Left ventricle myocardium inferior (tissue), 1 donor: ENCODE data around the gene HIGD2A. TPM values are rescaled to one million over a fixed set of nuclear protein-coding genes. Genes with fewer than 3 reads are reported as not detected.

Source experiments
- DNase-seq: peaks from one replicate; pipeline ENCODE4 v3.0.0-alpha.2; 2020
- H3K27ac ChIP-seq: fragments of 200-600 bp; replicated peaks from 2 replicates; pipeline ENCODE4 v1.8.0; 2021
- H3K27me3 ChIP-seq: fragments of 200-600 bp; 2 replicates; pipeline ENCODE4 v1.8.0; 2021; ENCODE audit warnings: low read depth
- H3K36me3 ChIP-seq: fragments of 200-600 bp; 2 replicates; pipeline ENCODE4 v1.8.0; 2021
- H3K4me1 ChIP-seq: fragments of 200-600 bp; 2 replicates; pipeline ENCODE4 v1.8.0; 2021
- H3K4me3 ChIP-seq: fragments of 200-600 bp; 2 replicates; pipeline ENCODE4 v1.8.0; 2021; ENCODE audit warnings: mild to moderate bottlenecking, moderate library complexity
- H3K9me3 ChIP-seq: fragments of 200-600 bp; replicated peaks from 2 replicates; pipeline ENCODE4 v1.8.0; 2021
- intact Hi-C: fragments of 100-400 bp; cut with micrococcal nuclease; formaldehyde crosslinking; loops from one replicate; pipeline ENCODE4 v1.11.0; 2022
- total RNA-seq: library from RNA; stranded (reverse); fragmentation: NEBNext Ultra II Directional; extraction: Animal tissue kit (Norgen Biotek cat#: 25700); gene quantifications from one replicate; pipeline ENCODE4 v1.2.1, GENCODE V29; 2021
- TF ChIP-seq, protein P1 (sequence below): fragments of 200-600 bp; IDR thresholded peaks from 2 replicates; pipeline ENCODE4 v1.8.0; 2021; ENCODE audit warnings: antibody characterized with exemption, mild to moderate bottlenecking, borderline replicate concordance
- donor health status: DM: no; HTN: yes; CAD: no; lungs with severe emphysema.

HIGD2A gene
- total RNA-seq, 1 donor from 2014 or later: 217 TPM

DNA sequence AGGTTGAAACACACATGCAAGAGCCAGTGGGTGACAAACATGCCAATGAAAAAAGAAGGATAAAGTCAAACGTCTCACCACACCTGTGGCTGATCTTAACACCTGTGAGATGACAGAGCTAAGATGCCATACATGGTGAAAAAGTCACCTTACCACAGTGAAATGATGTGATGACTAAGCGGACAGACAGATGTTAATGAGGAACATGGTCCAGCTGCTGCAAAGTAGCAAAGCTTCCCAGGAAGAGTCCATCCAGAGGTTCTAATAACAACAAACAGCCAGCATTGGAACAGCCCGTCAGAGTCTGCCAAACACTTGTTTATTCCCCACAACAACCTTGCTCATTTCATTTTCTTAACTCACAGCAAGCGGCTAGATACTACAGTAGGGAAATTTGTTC lies 28.9 kb upstream of the HIGD2A start:
- intact Hi-C loops: no loop called here
- H3K4me3 ChIP-seq: peak overlapping the region; percentile 97

DNA sequence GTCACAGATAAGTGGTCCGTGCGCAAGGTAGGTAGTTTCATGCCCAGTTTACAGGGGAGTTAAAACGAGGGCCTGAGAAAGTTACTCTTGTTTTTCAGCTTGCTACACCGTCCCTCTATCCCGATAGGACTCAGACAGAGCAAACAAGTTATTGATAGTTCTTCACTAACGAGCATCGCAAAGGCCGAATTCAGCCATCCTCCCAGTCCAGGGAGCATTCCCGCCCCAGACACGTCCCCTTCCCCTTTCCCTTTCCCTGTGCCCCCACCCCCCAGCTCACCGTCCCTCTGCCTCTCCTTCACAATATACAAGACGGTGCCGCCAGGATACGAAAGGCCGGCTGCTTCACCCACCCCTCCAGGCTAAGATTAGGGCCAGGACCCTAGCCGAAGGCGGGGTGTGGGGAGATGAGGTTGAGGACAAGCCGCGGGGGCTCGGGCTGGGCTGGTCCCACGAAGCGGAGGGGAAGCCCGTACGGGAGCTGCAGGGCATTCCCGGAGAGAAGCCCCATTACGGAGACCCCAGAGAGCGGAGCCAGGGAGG lies 27.6 kb upstream of the HIGD2A start:
- H3K4me1 ChIP-seq: peaks cover 53% of the 10 kb centered on the region
- intact Hi-C loops: no loop called here
- H3K27ac ChIP-seq: peak overlapping the region; percentile 85
- H3K4me3 ChIP-seq: peak overlapping the region; percentile 97
- H3K36me3 ChIP-seq: peaks cover 35% of the 10 kb centered on the region
- DNase-seq: no peak
- TF ChIP-seq, protein P1, sequence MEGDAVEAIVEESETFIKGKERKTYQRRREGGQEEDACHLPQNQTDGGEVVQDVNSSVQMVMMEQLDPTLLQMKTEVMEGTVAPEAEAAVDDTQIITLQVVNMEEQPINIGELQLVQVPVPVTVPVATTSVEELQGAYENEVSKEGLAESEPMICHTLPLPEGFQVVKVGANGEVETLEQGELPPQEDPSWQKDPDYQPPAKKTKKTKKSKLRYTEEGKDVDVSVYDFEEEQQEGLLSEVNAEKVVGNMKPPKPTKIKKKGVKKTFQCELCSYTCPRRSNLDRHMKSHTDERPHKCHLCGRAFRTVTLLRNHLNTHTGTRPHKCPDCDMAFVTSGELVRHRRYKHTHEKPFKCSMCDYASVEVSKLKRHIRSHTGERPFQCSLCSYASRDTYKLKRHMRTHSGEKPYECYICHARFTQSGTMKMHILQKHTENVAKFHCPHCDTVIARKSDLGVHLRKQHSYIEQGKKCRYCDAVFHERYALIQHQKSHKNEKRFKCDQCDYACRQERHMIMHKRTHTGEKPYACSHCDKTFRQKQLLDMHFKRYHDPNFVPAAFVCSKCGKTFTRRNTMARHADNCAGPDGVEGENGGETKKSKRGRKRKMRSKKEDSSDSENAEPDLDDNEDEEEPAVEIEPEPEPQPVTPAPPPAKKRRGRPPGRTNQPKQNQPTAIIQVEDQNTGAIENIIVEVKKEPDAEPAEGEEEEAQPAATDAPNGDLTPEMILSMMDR: no peak
- no peaks in the 10 kb centered on the region for H3K27me3 ChIP-seq
- no peaks in the 10 kb centered on the region for H3K9me3 ChIP-seq

More for the DNA sequence above, 28.9 kb upstream of the HIGD2A start:
- Histone ChIP-seq H3K4me1 (peaks cover 45% of the 10 kb centered on the region), H3K36me3 (peaks cover 45% of the 10 kb centered on the region), H3K27me3 (no peaks in the 10 kb centered on the region), H3K9me3 (no peaks in the 10 kb centered on the region), H3K27ac (no peak overlapping the region)
- no peak for DNase-seq
- TF ChIP-seq, protein P1: no peak

DNA sequence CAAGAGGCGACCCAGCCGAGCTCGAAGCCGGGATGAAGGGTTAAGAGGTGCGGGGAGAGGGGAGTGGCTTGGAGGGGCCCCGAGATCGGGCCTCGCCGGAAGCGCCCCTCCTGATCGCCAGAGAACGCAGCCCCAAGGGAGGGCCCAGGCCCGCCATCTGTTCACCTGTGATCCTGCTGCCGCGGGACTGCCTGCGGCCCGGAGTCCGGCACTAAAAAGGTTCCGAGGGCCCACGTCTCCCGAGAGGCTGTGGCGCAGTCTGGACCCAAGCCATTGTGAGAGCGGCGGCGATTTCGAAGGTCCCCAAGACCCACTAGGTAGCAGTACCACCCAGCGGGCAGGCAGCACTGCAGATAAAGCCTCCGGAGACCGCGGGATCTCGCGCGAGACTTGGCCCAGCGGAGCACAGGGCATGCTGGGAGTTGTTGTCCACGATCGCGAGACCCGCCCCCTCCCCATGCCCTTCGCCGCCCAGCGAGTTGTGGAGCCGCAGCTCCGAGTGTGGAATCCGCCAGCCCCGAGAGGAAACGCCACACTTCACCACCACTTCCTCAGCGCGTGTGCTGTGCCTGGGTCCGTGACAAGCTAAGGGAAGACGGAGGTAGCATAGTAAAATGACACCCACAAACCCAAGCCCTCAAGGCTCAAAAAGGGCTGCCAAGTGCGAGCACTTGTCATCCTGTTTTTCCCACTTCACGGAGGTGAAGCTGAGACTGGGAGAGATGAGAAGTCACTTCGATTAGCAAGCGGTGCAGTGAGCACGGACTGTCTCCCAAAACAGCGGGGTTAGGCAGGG lies 26.9 kb upstream of the HIGD2A start, which contains the start of gene KIAA1191:
Gene KIAA1191, minus strand, starts transcription at position 328 of the 796 bp plus-strand sequence. CDS start 2,256 bp downstream, outside the sequence.
- Histone ChIP-seq H3K4me3 (peak within 1 kb of the TSS; percentile 97), H3K27ac (peak within 1 kb of the TSS; percentile 85), H3K9me3 (no peaks in the 10 kb centered on the region), H3K27me3 (no peaks in the 10 kb centered on the region), H3K4me1 (peaks cover 60% of the 10 kb centered on the region), H3K36me3 (peaks cover 30% of the 10 kb centered on the region)
- DNase-seq: peak; percentile 97
- TF ChIP-seq, protein P1: peak; percentile 30
- intact Hi-C loops: no loop called here

DNA sequence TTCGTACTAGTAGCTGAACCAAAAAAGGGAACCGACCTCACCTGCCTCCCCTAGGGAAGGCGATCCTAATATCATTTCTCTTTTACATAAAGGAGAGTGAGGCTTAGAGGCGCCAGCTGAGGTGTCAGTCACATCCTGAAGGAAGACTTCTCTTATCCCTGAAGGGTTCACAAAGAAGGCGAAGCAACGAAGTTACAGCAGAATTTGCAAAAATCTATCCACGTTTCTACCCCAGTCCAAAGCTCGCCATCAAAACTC lies 26.4 kb upstream of the HIGD2A start:
- no peak for DNase-seq
- TF ChIP-seq, protein P1: no peak
- no peaks in the 10 kb centered on the region for H3K27me3 ChIP-seq
- no peaks in the 10 kb centered on the region for H3K9me3 ChIP-seq
- peak overlapping the region; percentile 97 for H3K4me3 ChIP-seq
- intact Hi-C loops: no loop called here
- H3K27ac ChIP-seq: peak overlapping the region; percentile 85
- H3K36me3 ChIP-seq: peaks cover 26% of the 10 kb centered on the region
- H3K4me1 ChIP-seq: peaks cover 61% of the 10 kb centered on the region

DNA sequence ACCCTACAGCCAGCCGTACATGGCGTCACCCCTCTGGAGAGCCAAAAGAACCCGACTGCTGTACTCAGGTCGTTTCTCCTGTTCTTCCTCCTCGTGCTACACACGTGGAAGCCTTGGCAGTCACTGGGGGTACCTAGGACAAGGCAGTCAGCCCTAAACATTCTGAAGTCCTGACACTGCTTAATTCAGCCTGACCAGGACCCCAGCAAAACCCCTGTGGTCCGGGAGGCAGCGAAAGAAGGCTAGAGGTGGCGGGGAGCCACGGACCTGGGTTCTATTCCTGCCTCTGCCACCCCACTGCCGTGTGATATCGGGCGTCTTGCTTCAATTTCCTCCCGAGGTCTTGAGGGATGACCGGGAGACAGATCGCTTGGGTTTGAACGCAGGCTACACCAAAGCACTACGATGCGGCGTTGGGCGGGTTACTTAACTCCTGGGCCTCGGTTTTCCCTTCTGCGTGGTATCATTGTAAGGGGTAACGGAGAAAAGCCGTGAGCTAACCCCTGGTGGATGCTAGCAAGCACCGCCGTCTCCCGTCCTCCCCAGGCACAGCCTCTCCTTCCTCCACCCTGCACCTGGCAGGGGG lies 23.7 kb upstream of the HIGD2A start:
- no peaks in the 10 kb centered on the region for H3K27me3 ChIP-seq
- peaks cover 49% of the 10 kb centered on the region for H3K4me1 ChIP-seq
- peak overlapping the region; percentile 85 for H3K27ac ChIP-seq
- peaks cover 25% of the 10 kb centered on the region for H3K36me3 ChIP-seq
- peak overlapping the region; percentile 90 for H3K4me3 ChIP-seq
- no peaks in the 10 kb centered on the region for H3K9me3 ChIP-seq
- TF ChIP-seq, protein P1: no peak
- intact Hi-C loops: no loop called here
- no peak for DNase-seq
